HEK293 (cell line): Measurements from ENCODE around the gene S1PR5.
A peak's percentile ranks its signal among the peaks of the same experiment; 100 is the strongest.

Experiments
- GLIS1 ChIP-seq: fragments of 450-650 bp; formaldehyde crosslinking; IDR thresholded peaks from 2 replicates; pipeline ENCODE4 v1.5.1; 2016; ENCODE audit warnings: missing biosample characterization, missing genetic modification characterization
- GLIS2 ChIP-seq: fragments of 450-650 bp; formaldehyde crosslinking; IDR thresholded peaks from 2 replicates; pipeline ENCODE4 v1.5.1; 2016; ENCODE audit warnings: missing biosample characterization, missing genetic modification characterization
- KLF1 ChIP-seq: fragments of 450-650 bp; formaldehyde crosslinking; IDR thresholded peaks from 2 replicates; pipeline ENCODE4 v1.5.1; 2016; ENCODE audit warnings: missing biosample characterization, missing genetic modification characterization
- KLF8 ChIP-seq: fragments of 450-650 bp; formaldehyde crosslinking; IDR thresholded peaks from 2 replicates; pipeline ENCODE4 v1.5.1; 2016; ENCODE audit warnings: missing biosample characterization, missing genetic modification characterization
- MYNN ChIP-seq: fragments of 450-650 bp; formaldehyde crosslinking; IDR thresholded peaks from 2 replicates; pipeline ENCODE4 v1.5.1; 2016; ENCODE audit warnings: missing biosample characterization, missing genetic modification characterization, borderline replicate concordance
- YY2 ChIP-seq: fragments of 450-650 bp; formaldehyde crosslinking; IDR thresholded peaks from 2 replicates; pipeline ENCODE4 v1.5.1; 2016; ENCODE audit warnings: missing biosample characterization, missing genetic modification characterization
- ZNF184 ChIP-seq: fragments of 450-650 bp; IDR thresholded peaks from 2 replicates; pipeline ENCODE4 v1.5.1; 2018; ENCODE audit warnings: missing biosample characterization, mild to moderate bottlenecking, missing genetic modification characterization
- ZNF223 ChIP-seq: fragments of 450-650 bp; formaldehyde crosslinking; IDR thresholded peaks from 2 replicates; pipeline ENCODE4 v1.5.1; 2016; ENCODE audit warnings: missing biosample characterization, missing genetic modification characterization
- ZNF248 ChIP-seq: fragments of 450-650 bp; formaldehyde crosslinking; IDR thresholded peaks from 2 replicates; pipeline ENCODE4 v1.5.1; 2017; ENCODE audit warnings: missing biosample characterization, missing genetic modification characterization
- ZNF292 ChIP-seq: fragments of 450-650 bp; formaldehyde crosslinking; IDR thresholded peaks from 2 replicates; pipeline ENCODE4 v1.5.1; 2016; ENCODE audit warnings: low read depth, missing biosample characterization, missing genetic modification characterization, borderline replicate concordance
- ZNF324 ChIP-seq: fragments of 450-650 bp; formaldehyde crosslinking; IDR thresholded peaks from 2 replicates; pipeline ENCODE4 v1.5.1; 2016; ENCODE audit warnings: missing biosample characterization, missing genetic modification characterization
- ZNF37A ChIP-seq: fragments of 450-650 bp; IDR thresholded peaks from 2 replicates; pipeline ENCODE4 v1.5.1; 2018; ENCODE audit warnings: missing biosample characterization, missing genetic modification characterization
- ZNF391 ChIP-seq: fragments of 450-650 bp; formaldehyde crosslinking; IDR thresholded peaks from 2 replicates; pipeline ENCODE4 v1.5.1; 2016; ENCODE audit warnings: low read depth, missing biosample characterization, missing genetic modification characterization, borderline replicate concordance
- ZNF423 ChIP-seq: fragments of 450-650 bp; formaldehyde crosslinking; IDR thresholded peaks from 2 replicates; pipeline ENCODE4 v1.5.1; 2016; ENCODE audit warnings: missing biosample characterization, missing genetic modification characterization
- ZNF596 ChIP-seq: fragments of 450-650 bp; IDR thresholded peaks from 2 replicates; pipeline ENCODE4 v1.5.0; 2018; ENCODE audit warnings: missing biosample characterization, mild to moderate bottlenecking, missing genetic modification characterization, moderate library complexity
- ZNF626 ChIP-seq: fragments of 450-650 bp; sonication (Bioruptor Pico); formaldehyde crosslinking; IDR thresholded peaks from 2 replicates; pipeline ENCODE4 v1.5.1; 2018; ENCODE audit warnings: missing biosample characterization, missing genetic modification characterization, inconsistent platforms
- ZNF654 ChIP-seq: fragments of 450-650 bp; formaldehyde crosslinking; IDR thresholded peaks from 2 replicates; pipeline ENCODE4 v1.5.1; 2016; ENCODE audit warnings: low read depth, missing biosample characterization, missing genetic modification characterization
- TF ChIP-seq, protein P1 (sequence below): fragments of 450-650 bp; formaldehyde crosslinking; IDR thresholded peaks from 2 replicates; pipeline ENCODE4 v1.5.1; 2016; ENCODE audit warnings: missing biosample characterization, missing genetic modification characterization, borderline replicate concordance
- TF ChIP-seq, protein P2 (sequence below): fragments of 450-650 bp; formaldehyde crosslinking; IDR thresholded peaks from 2 replicates; pipeline ENCODE4 v1.5.1; 2016; ENCODE audit warnings: missing biosample characterization, missing genetic modification characterization
- TF ChIP-seq, protein P3 (sequence below): fragments of 450-650 bp; formaldehyde crosslinking; IDR thresholded peaks from 2 replicates; pipeline ENCODE4 v1.5.1; 2016; ENCODE audit warnings: missing biosample characterization, missing genetic modification characterization
- TF ChIP-seq, protein P4 (sequence below): fragments of 450-650 bp; formaldehyde crosslinking; IDR thresholded peaks from 2 replicates; pipeline ENCODE4 v1.5.1; 2016; ENCODE audit warnings: missing biosample characterization, missing genetic modification characterization
- TF ChIP-seq, protein P5 (sequence below): IDR thresholded peaks from 2 replicates; pipeline ENCODE4 v1.6.1; 2011; ENCODE audit warnings: mild to moderate bottlenecking, low read depth, low read length, borderline replicate concordance
- TF ChIP-seq, protein P6 (sequence below): fragments of 450-650 bp; formaldehyde crosslinking; optimal IDR thresholded peaks from 2 replicates; pipeline ENCODE3; 2016; ENCODE audit warnings: missing biosample characterization, mild to moderate bottlenecking, missing genetic modification characterization

The S1PR5 gene

DNA sequence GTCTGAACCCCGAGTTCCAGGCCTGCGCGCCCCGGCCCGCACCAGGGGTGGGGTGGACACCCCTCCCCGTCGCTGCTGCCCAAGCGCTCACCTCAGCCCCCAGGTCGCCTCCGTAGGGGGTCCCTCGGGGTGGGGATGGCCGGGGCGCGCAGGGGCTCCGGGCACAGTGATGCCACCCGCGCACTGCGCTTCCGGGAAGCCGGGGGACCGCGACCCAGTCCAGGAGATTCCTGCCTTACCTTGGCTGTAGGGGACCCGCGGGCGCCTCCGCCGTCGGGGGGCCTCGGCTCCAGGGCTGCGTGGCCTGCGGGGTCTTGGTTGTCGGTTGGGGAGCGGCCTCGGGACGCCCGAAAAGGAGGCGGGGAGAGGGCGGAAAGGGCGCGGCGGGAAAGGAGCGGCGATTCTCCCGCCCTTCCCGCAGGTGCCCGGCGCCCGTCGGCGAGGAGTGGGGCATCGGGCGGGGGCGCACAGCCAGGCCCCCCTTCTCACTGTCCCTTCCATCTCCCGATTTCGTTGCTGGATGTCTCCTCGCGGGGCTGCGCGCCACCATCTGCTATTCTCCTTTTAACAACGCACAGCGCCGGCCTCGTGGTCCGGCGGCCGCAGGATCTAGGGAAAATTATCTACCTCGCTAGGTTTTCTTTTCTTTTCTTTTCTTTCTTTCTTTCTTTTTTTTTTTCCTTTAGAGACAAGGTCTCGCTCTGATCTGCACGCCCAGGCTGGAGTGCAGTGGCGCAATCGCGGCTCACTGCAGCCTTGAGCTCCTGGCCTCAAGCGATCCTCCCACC is 14.1 kb downstream of the S1PR5 start, which contains the start of gene KEAP1 (continued):
- TF ChIP-seq, protein P1, sequence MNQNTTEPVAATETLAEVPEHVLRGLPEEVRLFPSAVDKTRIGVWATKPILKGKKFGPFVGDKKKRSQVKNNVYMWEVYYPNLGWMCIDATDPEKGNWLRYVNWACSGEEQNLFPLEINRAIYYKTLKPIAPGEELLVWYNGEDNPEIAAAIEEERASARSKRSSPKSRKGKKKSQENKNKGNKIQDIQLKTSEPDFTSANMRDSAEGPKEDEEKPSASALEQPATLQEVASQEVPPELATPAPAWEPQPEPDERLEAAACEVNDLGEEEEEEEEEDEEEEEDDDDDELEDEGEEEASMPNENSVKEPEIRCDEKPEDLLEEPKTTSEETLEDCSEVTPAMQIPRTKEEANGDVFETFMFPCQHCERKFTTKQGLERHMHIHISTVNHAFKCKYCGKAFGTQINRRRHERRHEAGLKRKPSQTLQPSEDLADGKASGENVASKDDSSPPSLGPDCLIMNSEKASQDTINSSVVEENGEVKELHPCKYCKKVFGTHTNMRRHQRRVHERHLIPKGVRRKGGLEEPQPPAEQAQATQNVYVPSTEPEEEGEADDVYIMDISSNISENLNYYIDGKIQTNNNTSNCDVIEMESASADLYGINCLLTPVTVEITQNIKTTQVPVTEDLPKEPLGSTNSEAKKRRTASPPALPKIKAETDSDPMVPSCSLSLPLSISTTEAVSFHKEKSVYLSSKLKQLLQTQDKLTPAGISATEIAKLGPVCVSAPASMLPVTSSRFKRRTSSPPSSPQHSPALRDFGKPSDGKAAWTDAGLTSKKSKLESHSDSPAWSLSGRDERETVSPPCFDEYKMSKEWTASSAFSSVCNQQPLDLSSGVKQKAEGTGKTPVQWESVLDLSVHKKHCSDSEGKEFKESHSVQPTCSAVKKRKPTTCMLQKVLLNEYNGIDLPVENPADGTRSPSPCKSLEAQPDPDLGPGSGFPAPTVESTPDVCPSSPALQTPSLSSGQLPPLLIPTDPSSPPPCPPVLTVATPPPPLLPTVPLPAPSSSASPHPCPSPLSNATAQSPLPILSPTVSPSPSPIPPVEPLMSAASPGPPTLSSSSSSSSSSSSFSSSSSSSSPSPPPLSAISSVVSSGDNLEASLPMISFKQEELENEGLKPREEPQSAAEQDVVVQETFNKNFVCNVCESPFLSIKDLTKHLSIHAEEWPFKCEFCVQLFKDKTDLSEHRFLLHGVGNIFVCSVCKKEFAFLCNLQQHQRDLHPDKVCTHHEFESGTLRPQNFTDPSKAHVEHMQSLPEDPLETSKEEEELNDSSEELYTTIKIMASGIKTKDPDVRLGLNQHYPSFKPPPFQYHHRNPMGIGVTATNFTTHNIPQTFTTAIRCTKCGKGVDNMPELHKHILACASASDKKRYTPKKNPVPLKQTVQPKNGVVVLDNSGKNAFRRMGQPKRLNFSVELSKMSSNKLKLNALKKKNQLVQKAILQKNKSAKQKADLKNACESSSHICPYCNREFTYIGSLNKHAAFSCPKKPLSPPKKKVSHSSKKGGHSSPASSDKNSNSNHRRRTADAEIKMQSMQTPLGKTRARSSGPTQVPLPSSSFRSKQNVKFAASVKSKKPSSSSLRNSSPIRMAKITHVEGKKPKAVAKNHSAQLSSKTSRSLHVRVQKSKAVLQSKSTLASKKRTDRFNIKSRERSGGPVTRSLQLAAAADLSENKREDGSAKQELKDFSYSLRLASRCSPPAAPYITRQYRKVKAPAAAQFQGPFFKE (tag by site-specific recombination), result no peak
- TF ChIP-seq GLIS2 (tag by site-specific recombination) (peak; percentile 82), GLIS1 (tag by site-specific recombination) (peak; percentile 90), KLF1 (no peak), ZNF223 (tag by site-specific recombination) (no peak), ZNF391 (tag by site-specific recombination) (no peak), ZNF423 (tag by site-specific recombination) (0 out of 2 replicates have a peak, but pooled peaks have one; percentile 10), ZNF248 (tag by site-specific recombination) (no peak), KLF8 (tag by site-specific recombination) (peak; percentile 35; the same call in 1 of the 2 replicates), ZNF324 (tag by site-specific recombination) (0 out of 2 replicates have a peak, but pooled peaks have one; percentile 19), ZNF184 (tag by site-specific recombination) (no peak), YY2 (tag by site-specific recombination) (0 out of 2 replicates have a peak, but pooled peaks have one; percentile 3), ZNF626 (tag by site-specific recombination) (no peak), ZNF654 (tag by site-specific recombination) (no peak), MYNN (no peak), ZNF596 (tag by site-specific recombination) (no peak), ZNF292 (tag by site-specific recombination) (no peak), ZNF37A (no peak)
- TF ChIP-seq, protein P2, sequence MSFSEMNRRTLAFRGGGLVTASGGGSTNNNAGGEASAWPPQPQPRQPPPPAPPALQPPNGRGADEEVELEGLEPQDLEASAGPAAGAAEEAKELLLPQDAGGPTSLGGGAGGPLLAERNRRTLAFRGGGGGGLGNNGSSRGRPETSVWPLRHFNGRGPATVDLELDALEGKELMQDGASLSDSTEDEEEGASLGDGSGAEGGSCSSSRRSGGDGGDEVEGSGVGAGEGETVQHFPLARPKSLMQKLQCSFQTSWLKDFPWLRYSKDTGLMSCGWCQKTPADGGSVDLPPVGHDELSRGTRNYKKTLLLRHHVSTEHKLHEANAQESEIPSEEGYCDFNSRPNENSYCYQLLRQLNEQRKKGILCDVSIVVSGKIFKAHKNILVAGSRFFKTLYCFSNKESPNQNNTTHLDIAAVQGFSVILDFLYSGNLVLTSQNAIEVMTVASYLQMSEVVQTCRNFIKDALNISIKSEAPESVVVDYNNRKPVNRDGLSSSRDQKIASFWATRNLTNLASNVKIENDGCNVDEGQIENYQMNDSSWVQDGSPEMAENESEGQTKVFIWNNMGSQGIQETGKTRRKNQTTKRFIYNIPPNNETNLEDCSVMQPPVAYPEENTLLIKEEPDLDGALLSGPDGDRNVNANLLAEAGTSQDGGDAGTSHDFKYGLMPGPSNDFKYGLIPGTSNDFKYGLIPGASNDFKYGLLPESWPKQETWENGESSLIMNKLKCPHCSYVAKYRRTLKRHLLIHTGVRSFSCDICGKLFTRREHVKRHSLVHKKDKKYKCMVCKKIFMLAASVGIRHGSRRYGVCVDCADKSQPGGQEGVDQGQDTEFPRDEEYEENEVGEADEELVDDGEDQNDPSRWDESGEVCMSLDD (tag by site-specific recombination), result peak; percentile 73
- TF ChIP-seq, protein P3, sequence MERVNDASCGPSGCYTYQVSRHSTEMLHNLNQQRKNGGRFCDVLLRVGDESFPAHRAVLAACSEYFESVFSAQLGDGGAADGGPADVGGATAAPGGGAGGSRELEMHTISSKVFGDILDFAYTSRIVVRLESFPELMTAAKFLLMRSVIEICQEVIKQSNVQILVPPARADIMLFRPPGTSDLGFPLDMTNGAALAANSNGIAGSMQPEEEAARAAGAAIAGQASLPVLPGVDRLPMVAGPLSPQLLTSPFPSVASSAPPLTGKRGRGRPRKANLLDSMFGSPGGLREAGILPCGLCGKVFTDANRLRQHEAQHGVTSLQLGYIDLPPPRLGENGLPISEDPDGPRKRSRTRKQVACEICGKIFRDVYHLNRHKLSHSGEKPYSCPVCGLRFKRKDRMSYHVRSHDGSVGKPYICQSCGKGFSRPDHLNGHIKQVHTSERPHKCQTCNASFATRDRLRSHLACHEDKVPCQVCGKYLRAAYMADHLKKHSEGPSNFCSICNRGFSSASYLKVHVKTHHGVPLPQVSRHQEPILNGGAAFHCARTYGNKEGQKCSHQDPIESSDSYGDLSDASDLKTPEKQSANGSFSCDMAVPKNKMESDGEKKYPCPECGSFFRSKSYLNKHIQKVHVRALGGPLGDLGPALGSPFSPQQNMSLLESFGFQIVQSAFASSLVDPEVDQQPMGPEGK, result peak; percentile 76
- TF ChIP-seq, protein P4, sequence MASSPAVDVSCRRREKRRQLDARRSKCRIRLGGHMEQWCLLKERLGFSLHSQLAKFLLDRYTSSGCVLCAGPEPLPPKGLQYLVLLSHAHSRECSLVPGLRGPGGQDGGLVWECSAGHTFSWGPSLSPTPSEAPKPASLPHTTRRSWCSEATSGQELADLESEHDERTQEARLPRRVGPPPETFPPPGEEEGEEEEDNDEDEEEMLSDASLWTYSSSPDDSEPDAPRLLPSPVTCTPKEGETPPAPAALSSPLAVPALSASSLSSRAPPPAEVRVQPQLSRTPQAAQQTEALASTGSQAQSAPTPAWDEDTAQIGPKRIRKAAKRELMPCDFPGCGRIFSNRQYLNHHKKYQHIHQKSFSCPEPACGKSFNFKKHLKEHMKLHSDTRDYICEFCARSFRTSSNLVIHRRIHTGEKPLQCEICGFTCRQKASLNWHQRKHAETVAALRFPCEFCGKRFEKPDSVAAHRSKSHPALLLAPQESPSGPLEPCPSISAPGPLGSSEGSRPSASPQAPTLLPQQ (tag by site-specific recombination), result 0 out of 2 replicates have a peak, but pooled peaks have one; percentile 6
- TF ChIP-seq, protein P5, sequence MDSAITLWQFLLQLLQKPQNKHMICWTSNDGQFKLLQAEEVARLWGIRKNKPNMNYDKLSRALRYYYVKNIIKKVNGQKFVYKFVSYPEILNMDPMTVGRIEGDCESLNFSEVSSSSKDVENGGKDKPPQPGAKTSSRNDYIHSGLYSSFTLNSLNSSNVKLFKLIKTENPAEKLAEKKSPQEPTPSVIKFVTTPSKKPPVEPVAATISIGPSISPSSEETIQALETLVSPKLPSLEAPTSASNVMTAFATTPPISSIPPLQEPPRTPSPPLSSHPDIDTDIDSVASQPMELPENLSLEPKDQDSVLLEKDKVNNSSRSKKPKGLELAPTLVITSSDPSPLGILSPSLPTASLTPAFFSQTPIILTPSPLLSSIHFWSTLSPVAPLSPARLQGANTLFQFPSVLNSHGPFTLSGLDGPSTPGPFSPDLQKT, result no peak
- TF ChIP-seq, protein P6, sequence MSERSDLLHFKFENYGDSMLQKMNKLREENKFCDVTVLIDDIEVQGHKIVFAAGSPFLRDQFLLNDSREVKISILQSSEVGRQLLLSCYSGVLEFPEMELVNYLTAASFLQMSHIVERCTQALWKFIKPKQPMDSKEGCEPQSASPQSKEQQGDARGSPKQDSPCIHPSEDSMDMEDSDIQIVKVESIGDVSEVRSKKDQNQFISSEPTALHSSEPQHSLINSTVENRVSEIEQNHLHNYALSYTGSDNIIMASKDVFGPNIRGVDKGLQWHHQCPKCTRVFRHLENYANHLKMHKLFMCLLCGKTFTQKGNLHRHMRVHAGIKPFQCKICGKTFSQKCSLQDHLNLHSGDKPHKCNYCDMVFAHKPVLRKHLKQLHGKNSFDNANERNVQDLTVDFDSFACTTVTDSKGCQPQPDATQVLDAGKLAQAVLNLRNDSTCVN (tag by site-specific recombination), result peak; percentile 77
